GM21381 (cell line): Measurements from ENCODE around the gene PSMD8.
"Not testable (repeated sequence)": the region's sequence is repeated elsewhere in the genome, so short reads cannot be mapped to it uniquely, and the experiment has no call there.

Experiments used
- ATAC-seq: cut with Tn5 transposase; IDR thresholded peaks from one replicate; pipeline ENCODE4 v1.9.1; 2021; ENCODE audit warnings: mild to moderate bottlenecking, moderate library complexity; ENCODE audit not compliant: unreplicated experiment

Gene PSMD8

GRCh38 chr19:38409631-38410133 is 35.3 kb downstream of the PSMD8 start:
- no peak for ATAC-seq

- not testable (repeated sequence) for ATAC-seq
Observed at GRCh38 chr19:38410407-38410806, 36.0 kb downstream of the PSMD8 start.

GRCh38 chr19:38411041-38411712 is 36.8 kb downstream of the PSMD8 start:
- ATAC-seq = no peak

GRCh38 chr19:38411898-38412297 is 37.5 kb downstream of the PSMD8 start:
- ATAC-seq = not testable (repeated sequence)

GRCh38 chr19:38412491-38412890 is 38.1 kb downstream of the PSMD8 start:
- no peak for ATAC-seq

- no peak for ATAC-seq
Observed at GRCh38 chr19:38412961-38413360, 38.6 kb downstream of the PSMD8 start.

- no peak for ATAC-seq
Observed at GRCh38 chr19:38413416-38413815, 39.0 kb downstream of the PSMD8 start.

GRCh38 chr19:38417146-38417543 is 42.8 kb downstream of the PSMD8 start:
- ATAC-seq = no peak

GRCh38 chr19:38417544-38418506 is 43.5 kb downstream of the PSMD8 start:
- ATAC-seq = peak; percentile 51

- no peak for ATAC-seq
Observed at GRCh38 chr19:38420935-38421334, 46.6 kb downstream of the PSMD8 start.

- no peak for ATAC-seq
Observed at GRCh38 chr19:38421856-38422255, 47.5 kb downstream of the PSMD8 start.

- ATAC-seq = no peak
Observed at GRCh38 chr19:38422438-38422837, 48.1 kb downstream of the PSMD8 start.

GRCh38 chr19:38424272-38424671 is 49.9 kb downstream of the PSMD8 start:
- no peak for ATAC-seq

- ATAC-seq = no peak
Observed at GRCh38 chr19:38425222-38425809, 50.9 kb downstream of the PSMD8 start.

GRCh38 chr19:38425810-38426466 is 51.6 kb downstream of the PSMD8 start, which contains the start of gene RASGRP4:
TSS of gene RASGRP4 (minus strand) at chr19:38426219. CDS start at chr19:38426091, 128 bp downstream.
- ATAC-seq = no peak

- not testable (repeated sequence) for ATAC-seq
Observed at GRCh38 chr19:38427035-38427677, 52.8 kb downstream of the PSMD8 start.

GRCh38 chr19:38429055-38429810 is 54.9 kb downstream of the PSMD8 start:
- no peak for ATAC-seq

- ATAC-seq = no peak
Observed at GRCh38 chr19:38429811-38430156, 55.4 kb downstream of the PSMD8 start.

- no peak for ATAC-seq
Observed at GRCh38 chr19:38430931-38431330, 56.6 kb downstream of the PSMD8 start.
